Osteoblast (primary cell): ENCODE data around the gene FNBP1. TPM values are rescaled to one million over a fixed set of nuclear protein-coding genes. Genes with fewer than 3 reads are reported as not detected.

Experiments
- DNase-seq: peaks from one replicate; pipeline ENCODE4 v3.0.0; 2011; ENCODE audit warnings: low spot score, mixed read lengths; ENCODE audit not compliant: insufficient read length; ENCODE audit errors: missing footprints
- H2AFZ ChIP-seq: 2 replicates; pipeline ENCODE4 v1.6.0; 2011; ENCODE audit warnings: mild to moderate bottlenecking, low read length
- H3K27ac ChIP-seq: 2 replicates; pipeline ENCODE4 v1.5.1; 2011; ENCODE audit warnings: mild to moderate bottlenecking, low read depth, low read length, moderate library complexity
- H3K27me3 ChIP-seq: 2 replicates; pipeline ENCODE4 v1.6.0; 2012; ENCODE audit warnings: mild to moderate bottlenecking, control low read depth, inconsistent platforms, low read length, moderate library complexity; ENCODE audit not compliant: insufficient read depth
- H3K36me3 ChIP-seq: 2 replicates; pipeline ENCODE4 v1.5.1; 2011; ENCODE audit warnings: mild to moderate bottlenecking, low read length, control low read depth, moderate library complexity; ENCODE audit not compliant: insufficient read depth
- H3K4me1 ChIP-seq: 2 replicates; pipeline ENCODE4 v1.5.1; 2011; ENCODE audit warnings: mild to moderate bottlenecking, low read length, control low read depth, moderate library complexity; ENCODE audit not compliant: insufficient read depth
- H3K4me2 ChIP-seq: 2 replicates; pipeline ENCODE4 v1.6.0; 2011; ENCODE audit warnings: mild to moderate bottlenecking, low read length; ENCODE audit not compliant: insufficient read depth
- H3K4me3 ChIP-seq: fragments of 200-600 bp; sonication (generic); 3 replicates; pipeline ENCODE4 v1.5.1; 2012; ENCODE audit warnings: mild to moderate bottlenecking, low read length, inconsistent platforms; ENCODE audit not compliant: insufficient read depth
- H3K79me2 ChIP-seq: 2 replicates; pipeline ENCODE4 v1.6.0; 2012; ENCODE audit warnings: mild to moderate bottlenecking, low read length, control low read depth, inconsistent platforms; ENCODE audit not compliant: insufficient read depth
- H3K9me3 ChIP-seq: 2 replicates; pipeline ENCODE4 v1.5.1; 2011; ENCODE audit warnings: low read depth, low read length, control low read depth
- H4K20me1 ChIP-seq: 2 replicates; pipeline ENCODE4 v1.6.0; 2012; ENCODE audit warnings: mild to moderate bottlenecking, low read length, control low read depth; ENCODE audit not compliant: insufficient read depth
- CTCF ChIP-seq: IDR thresholded peaks from 2 replicates; pipeline ENCODE4 v1.5.1; 2011; ENCODE audit warnings: mild to moderate bottlenecking, low read depth, low read length, moderate library complexity; ENCODE audit errors: extremely low read depth
- total RNA-seq: library from RNA; depleted of rRNA; stranded (reverse); fragments of >200 nt; gene quantifications from 2 replicates; pipeline ENCODE4 v1.2.3, GENCODE V29; 2012

FNBP1 gene
- total RNA-seq, 1 donor: 31.8 TPM

DNA sequence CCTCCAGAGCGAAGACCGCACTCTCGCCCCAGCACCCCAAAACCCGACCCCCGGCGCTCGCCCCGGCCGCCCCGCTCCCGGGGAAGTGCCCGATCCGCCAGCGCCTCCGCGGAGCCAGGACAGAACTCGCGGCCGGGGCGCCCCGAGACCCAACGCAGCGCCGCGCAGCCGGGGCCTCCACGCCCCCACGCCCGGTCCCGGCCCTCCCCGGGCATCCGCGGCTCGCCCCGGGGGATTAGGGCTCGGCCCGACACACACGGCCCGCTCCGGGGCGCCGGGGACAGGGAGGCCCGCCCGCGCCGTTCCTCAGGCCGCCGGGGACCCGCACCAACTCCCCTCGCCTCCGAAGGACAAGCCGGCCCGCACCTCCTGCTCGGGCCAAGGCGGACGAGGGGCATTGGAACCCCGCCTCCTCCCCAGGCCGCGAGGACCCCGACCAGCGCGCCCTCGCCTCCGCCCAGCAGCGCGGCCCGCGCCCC, 544 bp downstream of the FNBP1 start:
- Histone ChIP-seq H3K36me3 (no peaks in the 10 kb centered on the region), H2AFZ (peak overlapping the region; percentile 21), H3K4me1 (peaks cover 15% of the 10 kb centered on the region), H3K4me2 (peak overlapping the region; percentile 89), H3K79me2 (peaks cover 43% of the 10 kb centered on the region), H4K20me1 (peaks cover 21% of the 10 kb centered on the region), H3K27ac (peak overlapping the region; percentile 21), H3K27me3 (no peaks in the 10 kb centered on the region), H3K4me3 (peak overlapping the region; percentile 76), H3K9me3 (no peaks in the 10 kb centered on the region)
- peak; percentile 91 for DNase-seq
- no peak for TF ChIP-seq CTCF

GRCh38 chr9:130041648-130042405, 1.2 kb downstream of the FNBP1 start:
- peaks cover 15% of the 10 kb centered on the region for H3K4me1 ChIP-seq
- TF ChIP-seq CTCF: no peak
- H3K36me3 ChIP-seq: no peaks in the 10 kb centered on the region
- H3K9me3 ChIP-seq: no peaks in the 10 kb centered on the region
- H3K79me2 ChIP-seq: peaks cover 49% of the 10 kb centered on the region
- peak overlapping the region; percentile 89 for H3K4me2 ChIP-seq
- H3K27ac ChIP-seq: peak overlapping the region; percentile 21
- peaks cover 21% of the 10 kb centered on the region for H4K20me1 ChIP-seq
- peak; percentile 90 for DNase-seq
- no peaks in the 10 kb centered on the region for H3K27me3 ChIP-seq
- H3K4me3 ChIP-seq: peak overlapping the region; percentile 76
- H2AFZ ChIP-seq: peak overlapping the region; percentile 21

DNA sequence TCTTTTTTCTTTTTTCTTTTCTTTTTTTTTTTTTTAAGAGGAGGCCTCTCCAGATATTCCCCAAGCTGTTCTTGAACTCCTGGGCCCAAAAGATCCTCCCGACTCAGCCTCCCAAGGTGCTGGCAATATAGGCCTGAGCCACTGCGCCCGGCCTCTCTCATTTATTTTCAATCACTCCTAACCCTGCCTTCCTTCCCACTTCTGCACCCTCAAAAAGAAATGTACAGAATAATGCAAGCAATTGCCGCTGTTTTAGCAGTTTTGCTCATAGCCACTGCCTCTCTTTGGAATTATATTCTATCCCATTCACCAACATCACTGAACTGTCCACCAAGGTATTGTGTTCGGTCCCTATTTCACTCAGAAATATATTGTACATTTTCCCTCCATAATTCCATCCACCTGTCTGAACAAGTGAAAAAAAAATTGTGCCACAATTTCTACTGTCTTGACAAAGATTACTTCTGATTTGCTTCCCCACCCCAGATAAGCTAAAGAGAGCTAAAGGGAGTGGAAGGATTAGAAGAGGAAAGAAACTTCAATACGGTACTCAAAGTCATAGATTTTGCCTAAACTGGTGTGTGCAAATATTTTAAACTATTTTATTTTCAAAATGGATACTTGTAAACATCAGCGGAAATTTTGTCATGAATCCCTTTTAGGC, 1.9 kb downstream of the FNBP1 start:
- H3K9me3 ChIP-seq: no peaks in the 10 kb centered on the region
- no peak overlapping the region for H3K27ac ChIP-seq
- peaks cover 25% of the 10 kb centered on the region for H4K20me1 ChIP-seq
- no peak for DNase-seq
- H3K27me3 ChIP-seq: no peaks in the 10 kb centered on the region
- no peak overlapping the region for H2AFZ ChIP-seq
- H3K36me3 ChIP-seq: no peaks in the 10 kb centered on the region
- no peak for TF ChIP-seq CTCF
- H3K4me3 ChIP-seq: peak overlapping the region; percentile 76
- peaks cover 20% of the 10 kb centered on the region for H3K4me1 ChIP-seq
- peak overlapping the region; percentile 89 for H3K4me2 ChIP-seq
- H3K79me2 ChIP-seq: peaks cover 52% of the 10 kb centered on the region

GRCh38 chr9:130039528-130040147, 3.4 kb downstream of the FNBP1 start:
- Histone ChIP-seq H4K20me1 (peaks cover 32% of the 10 kb centered on the region), H3K27ac (no peak overlapping the region), H2AFZ (no peak overlapping the region), H3K4me1 (peaks cover 32% of the 10 kb centered on the region), H3K27me3 (no peaks in the 10 kb centered on the region), H3K79me2 (peaks cover 59% of the 10 kb centered on the region), H3K4me2 (no peak overlapping the region), H3K36me3 (no peaks in the 10 kb centered on the region), H3K9me3 (no peaks in the 10 kb centered on the region), H3K4me3 (no peak overlapping the region)
- DNase-seq: peak; percentile 32
- peak; percentile 24 for TF ChIP-seq CTCF
